OCI-LY1 (cell line): ENCODE results near the gene STUM.

Experiments used
- EZH2 ChIP-seq: fragments of 200-600 bp; sonication (generic), shearing (Covaris generic); IDR thresholded peaks from 2 replicates; pipeline ENCODE4 v1.8.0; 2017; ENCODE audit warnings: borderline replicate concordance, mixed run types, mild to moderate bottlenecking, antibody characterized with exemption, low read length, moderate library complexity, mixed read lengths
- TF ChIP-seq, protein P1 (sequence below): fragments of 200-600 bp; sonication (generic), shearing (Covaris generic); IDR thresholded peaks from 2 replicates; pipeline ENCODE4 v1.5.1; 2017; ENCODE audit warnings: mild to moderate bottlenecking, antibody characterized with exemption, low read length, moderate library complexity, mixed read lengths

DNA sequence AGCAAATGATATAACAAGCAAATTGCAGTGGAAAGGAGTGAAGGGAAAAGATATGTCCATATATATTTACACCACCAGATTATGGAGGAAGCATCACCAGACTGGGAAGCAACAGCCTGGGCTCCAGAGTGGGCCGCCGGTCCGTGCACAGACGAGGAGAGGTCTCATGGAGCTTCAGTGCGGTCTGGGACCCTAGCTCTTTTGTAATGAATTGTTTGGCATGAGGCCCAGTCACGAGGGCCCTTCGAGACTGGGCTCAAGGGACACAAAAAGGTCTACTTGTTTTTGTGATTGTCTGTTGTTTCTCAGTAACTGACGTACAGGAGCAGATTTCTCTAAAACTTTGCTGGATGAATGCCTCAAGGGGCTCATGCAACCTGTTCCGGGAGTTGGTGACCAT is 12.9 kb upstream of the STUM start:
- TF ChIP-seq, protein P1, sequence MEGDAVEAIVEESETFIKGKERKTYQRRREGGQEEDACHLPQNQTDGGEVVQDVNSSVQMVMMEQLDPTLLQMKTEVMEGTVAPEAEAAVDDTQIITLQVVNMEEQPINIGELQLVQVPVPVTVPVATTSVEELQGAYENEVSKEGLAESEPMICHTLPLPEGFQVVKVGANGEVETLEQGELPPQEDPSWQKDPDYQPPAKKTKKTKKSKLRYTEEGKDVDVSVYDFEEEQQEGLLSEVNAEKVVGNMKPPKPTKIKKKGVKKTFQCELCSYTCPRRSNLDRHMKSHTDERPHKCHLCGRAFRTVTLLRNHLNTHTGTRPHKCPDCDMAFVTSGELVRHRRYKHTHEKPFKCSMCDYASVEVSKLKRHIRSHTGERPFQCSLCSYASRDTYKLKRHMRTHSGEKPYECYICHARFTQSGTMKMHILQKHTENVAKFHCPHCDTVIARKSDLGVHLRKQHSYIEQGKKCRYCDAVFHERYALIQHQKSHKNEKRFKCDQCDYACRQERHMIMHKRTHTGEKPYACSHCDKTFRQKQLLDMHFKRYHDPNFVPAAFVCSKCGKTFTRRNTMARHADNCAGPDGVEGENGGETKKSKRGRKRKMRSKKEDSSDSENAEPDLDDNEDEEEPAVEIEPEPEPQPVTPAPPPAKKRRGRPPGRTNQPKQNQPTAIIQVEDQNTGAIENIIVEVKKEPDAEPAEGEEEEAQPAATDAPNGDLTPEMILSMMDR: no peak
- no peak for TF ChIP-seq EZH2
